AG09319 (cell line): Measurements from ENCODE around the gene ITGAD.

ENCODE experiments used
- DNase-seq: peaks from one replicate; pipeline ENCODE4 v3.0.0-alpha.2; 2010; ENCODE audit warnings: low read depth; ENCODE audit errors: extremely low read depth
- CTCF ChIP-seq: IDR thresholded peaks from 2 replicates; pipeline ENCODE4 v1.5.1; 2011; ENCODE audit warnings: low read depth, mild to moderate bottlenecking, inconsistent platforms, low read length, moderate library complexity

ITGAD gene

DNA sequence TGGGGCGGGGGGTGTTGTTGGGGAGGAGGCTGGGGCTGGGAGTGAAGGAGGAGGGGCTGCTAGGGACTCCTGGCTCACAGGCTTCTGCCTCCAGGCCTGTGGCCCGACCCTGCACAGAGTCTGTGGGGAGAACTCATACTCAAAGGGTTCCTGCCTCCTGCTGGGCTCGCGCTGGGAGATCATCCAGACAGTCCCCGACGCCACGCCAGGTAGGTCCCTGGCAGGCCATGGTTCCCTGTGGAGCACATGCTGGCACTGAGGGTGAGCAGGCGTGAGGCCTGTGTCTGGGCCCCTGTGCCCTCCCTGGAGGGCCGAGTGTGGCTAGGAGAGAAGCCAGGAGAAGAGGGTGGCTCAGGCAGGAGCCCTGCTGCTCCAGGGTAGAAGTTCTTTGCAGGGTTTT is 4.6 kb downstream of the ITGAD start:
- no peak for TF ChIP-seq CTCF
- DNase-seq = no peak

- no peak for DNase-seq
- no peak for TF ChIP-seq CTCF
These were observed 7.1 kb downstream of the ITGAD start for GRCh38 chr16:31400191-31400590.

- no peak for TF ChIP-seq CTCF
- no peak for DNase-seq
These were observed 8.3 kb downstream of the ITGAD start for GRCh38 chr16:31401436-31401835.

GRCh38 chr16:31402687-31403086 is 9.6 kb downstream of the ITGAD start:
- no peak for TF ChIP-seq CTCF
- no peak for DNase-seq

DNA sequence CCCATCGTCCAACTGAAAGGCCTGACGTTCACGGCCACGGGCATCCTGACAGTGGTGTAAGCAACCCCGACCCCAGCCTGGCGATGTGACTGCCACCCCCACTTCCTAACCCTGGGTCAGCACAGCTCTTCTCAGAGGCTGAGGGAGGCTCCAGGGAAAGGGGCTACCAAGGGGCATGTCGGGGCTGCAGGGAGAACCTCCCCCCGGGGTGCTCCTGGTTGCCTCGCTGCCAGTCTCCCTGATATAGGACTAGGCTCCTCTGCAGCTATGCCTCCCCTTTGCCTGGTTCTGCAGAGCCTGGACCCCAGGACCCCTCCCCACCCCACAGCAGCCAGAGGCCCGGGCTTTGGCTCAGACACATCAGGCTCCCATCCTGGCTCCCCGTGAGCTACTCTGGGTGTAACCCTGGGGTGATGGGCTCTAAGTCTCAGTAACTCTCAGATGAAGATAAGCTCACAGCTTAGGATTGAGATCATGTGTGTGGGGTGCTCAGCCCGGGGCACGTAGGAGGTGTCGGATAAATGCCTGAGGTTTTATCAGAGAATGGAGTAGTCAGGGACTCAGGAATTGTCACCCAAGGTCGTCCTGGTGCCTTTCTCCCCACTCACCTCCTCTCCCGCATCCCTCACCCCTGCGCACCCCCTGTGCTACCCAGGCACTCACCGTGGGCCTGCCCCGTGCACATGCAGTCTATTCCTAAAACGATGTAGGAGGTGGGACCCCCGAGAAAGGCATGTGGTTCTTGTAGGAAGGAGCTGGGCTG is 10.6 kb downstream of the ITGAD start:
- TF ChIP-seq CTCF = no peak
- no peak for DNase-seq

GRCh38 chr16:31404353-31405064 is 11.4 kb downstream of the ITGAD start:
- TF ChIP-seq CTCF = no peak
- no peak for DNase-seq

DNA sequence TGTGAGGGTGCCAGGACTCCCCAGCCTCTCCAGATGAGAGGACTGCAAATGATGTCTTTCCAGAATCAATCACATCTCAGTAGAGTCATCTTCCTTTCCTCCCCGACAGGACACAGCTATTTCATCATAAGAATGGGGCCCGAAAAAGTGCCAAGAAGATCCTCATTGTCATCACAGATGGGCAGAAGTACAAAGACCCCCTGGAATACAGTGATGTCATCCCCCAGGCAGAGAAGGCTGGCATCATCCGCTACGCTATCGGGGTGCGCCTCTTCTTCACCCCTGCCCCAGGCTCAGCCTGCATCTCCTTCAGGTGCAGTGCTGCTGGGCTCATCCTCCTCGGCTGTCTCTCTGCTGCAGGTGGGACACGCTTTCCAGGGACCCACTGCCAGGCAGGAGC is 14.3 kb downstream of the ITGAD start:
- DNase-seq = no peak
- TF ChIP-seq CTCF = no peak
